DMS114 treated with DMSO at 0.1 percent for 48 hours (cell line): ENCODE results near the gene TGFB2.

Experiments used
- DNase-seq: peaks from one replicate; lab custom pipeline; 2025; ENCODE audit not compliant: unreplicated experiment; lab: John Stamatoyannopoulos, UW

The TGFB2 gene

DNA sequence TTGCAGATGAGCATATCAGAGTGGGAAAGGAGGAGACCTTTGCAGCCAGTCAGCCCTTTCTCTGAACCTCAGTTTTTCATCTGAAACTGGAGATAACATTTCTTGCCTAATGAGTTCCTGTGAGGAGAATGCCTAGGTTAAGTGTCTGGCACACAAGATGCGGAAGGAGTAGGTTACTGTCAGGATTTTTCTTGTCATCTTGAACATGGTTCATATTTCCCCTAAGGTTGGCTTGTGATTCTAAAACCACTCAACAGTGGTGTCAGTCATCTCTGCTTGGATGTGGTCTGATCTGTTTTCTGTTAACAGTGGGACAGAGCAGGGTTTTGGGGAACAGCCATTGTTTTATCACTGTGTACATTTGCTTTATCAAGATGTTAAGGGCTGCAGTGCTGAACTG lies 70.6 kb downstream of the TGFB2 start:
- no peak for DNase-seq

DNA sequence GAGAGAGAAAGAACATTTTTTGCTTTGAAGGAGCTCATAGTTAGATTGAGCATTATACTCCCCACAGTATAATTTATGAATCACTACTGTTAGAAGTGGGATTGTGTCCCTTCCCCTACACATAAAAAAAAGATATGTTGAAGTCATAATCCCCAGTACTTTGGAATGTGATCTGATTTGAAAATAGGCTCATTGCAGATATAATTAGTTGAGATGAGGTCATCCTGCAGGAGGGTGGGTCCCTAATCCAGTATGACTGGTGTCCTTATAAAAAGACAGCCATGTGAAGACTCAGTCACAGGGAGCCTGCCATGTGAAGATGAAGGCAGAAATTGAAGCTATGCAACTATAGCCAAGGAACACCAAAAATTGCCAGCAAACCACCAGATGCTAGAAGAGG lies 76.4 kb downstream of the TGFB2 start:
- no peak for DNase-seq

DNA sequence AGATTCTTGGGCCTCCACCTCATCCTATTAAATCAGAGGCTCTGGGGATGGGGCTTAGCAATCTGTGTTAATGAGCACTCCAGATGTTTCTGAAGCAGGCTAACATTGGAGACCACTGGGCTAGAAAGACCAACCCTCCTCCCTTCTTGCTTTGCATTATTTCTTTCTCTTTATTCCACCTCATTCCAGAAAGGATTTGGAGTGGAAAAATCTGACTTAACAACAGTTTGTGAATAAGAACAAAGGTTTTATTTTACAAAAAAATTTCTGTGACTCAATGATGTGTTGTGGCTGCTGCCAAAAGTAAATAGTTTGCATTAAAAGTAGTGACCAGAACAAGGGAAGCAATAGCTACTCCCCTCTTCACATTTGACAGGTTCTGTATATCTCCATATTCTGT lies 79.4 kb downstream of the TGFB2 start:
- DNase-seq, result no peak

DNA sequence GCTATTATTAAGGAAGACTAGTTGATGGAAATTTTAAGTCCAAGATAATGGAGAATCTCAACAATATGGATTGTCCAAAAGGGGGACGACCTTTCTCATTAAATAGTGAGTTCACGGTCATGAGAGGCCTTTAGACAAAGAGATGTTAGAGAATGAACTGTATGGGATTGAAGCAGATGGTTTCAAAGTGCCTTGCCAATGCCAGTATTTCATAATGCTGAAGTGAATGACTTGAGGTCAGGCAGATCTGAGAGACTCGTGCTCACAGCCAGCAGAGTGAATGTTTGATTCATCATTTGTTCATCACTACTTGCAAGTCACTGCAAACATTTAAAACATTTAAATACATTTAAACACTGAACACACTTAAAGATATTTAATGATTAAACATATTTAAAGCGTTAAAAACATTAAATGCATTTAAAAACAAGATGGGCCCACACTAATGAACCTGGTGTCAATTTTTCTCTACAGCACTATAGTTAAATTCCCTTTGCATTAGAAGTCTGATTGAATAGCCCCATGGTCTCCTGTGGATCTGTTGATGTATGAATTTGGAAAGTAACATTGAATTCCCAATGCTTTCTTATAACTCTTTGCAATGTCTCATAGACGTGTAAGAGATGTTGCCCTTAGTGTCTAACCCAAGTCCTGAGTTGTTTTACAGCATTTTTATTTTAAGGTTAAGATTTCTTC lies 80.7 kb downstream of the TGFB2 start:
- DNase-seq, result no peak

DNA sequence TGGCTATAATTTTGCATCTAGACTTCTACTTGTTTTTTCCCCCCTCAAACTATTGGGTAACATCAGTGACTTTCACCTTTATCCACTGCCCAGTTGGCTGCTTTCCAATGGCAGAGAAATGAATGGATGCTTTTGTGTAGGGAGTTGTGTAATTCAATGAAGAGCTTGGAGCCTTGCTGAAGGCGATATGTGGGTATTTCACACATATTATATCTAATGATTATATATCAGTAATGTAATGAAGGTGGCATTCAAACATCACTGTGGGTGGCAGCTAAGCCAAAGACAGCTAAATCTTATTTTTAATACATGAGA lies 81.2 kb downstream of the TGFB2 start:
- DNase-seq, result no peak

DNA sequence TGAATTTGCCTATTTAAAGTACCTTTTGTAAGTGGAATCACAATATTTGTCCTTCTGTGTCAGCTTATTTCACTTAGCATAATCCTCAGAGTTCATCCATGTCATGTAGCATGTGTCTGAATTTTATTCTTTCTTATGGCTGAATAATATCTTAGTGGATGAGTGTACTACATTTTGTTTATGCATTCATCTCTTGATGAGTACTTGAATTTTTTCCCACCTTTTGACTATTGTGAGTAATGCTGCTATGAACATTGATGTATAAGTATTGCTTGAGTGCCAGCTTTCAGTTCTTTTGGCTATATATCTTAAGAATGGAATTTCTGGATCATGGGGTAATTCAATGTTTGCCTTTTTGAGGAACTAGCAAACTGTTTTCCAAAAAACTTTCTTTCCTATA lies 84.2 kb downstream of the TGFB2 start:
- DNase-seq, result no peak

DNA sequence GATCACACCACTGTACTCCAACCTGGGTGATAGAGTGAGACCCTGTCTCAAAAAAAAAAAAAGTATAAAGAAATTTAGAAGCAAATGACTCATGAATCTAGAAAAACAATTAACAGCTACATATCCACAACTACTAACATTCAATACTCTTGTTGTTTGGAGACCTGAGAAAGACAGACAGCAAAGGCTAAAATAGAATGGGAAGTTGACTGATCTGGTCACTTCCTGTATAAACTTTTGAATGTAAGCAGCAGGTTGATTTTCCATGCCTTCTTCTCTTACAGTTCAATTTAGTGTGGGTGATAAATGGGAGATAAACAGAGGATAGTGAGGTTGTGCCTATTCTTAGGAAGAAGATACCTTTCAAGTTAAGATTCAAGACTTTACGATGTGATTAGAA lies 85.2 kb downstream of the TGFB2 start:
- DNase-seq, result no peak

DNA sequence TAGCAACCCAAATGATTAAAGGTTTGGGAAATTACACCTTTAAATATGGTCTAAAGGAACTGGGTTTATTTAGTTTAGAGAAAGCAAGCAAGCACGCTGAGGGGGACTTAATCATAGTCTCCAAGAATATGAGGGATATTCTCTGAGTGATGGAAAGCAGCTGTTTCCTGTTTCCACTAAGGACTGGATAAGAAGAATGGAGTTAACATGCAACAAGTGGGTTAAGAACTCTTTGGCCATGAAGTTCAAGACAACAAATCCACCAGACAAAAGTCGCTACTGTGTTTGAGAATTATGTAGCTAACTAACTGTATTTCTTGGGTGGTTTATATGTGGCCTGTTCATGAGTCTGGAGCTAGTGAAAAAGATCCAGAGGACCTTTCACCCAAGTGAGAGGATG lies 85.7 kb downstream of the TGFB2 start:
- DNase-seq, result no peak

- DNase-seq, result no peak
These were observed 86.3 kb downstream of the TGFB2 start for GRCh38 chr1:218431476-218431875.

- DNase-seq, result no peak
These were observed 88.6 kb downstream of the TGFB2 start for GRCh38 chr1:218433744-218434143.

DNA sequence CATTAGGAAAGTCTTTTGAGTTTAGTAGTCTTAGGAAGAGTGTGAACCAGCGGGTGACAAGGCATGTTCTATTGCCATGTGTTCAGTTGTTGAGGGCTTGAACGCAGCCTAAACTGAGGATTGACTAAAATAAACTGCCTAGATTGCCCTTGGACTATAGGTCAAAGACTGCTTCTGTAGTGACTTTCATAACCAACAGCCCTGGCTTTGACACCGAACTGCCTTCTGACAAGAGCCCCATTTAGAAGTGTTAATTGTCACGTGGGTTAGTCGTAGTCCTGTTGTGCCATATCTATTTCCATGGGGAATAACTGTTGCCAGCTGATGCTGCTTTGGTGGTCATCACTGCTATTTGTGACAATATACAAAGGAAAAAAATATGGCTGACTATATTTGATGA lies 90.4 kb downstream of the TGFB2 start:
- no peak for DNase-seq

- DNase-seq, result no peak
These were observed 91.2 kb downstream of the TGFB2 start for GRCh38 chr1:218436346-218436745.

DNA sequence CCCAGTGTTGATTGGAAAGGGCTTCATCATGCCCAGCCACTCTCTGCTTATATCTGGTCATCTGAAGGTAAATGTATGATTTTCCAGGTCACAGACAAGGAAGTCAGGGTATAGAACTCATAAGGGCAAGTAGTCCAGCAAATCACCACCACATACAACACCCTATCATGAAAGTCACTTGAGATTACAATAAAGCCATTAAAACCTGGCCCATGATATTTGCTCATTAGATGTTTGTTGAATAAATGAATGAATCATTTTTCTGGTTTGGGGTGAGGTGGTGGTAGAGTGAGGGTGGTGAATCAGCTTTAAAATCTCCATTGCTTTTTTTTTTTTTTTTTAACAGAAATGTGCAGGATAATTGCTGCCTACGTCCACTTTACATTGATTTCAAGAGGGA lies 91.9 kb downstream of the TGFB2 start:
- no peak for DNase-seq

GRCh38 chr1:218439541-218440295 lies 94.6 kb downstream of the TGFB2 start:
- DNase-seq, result no peak

DNA sequence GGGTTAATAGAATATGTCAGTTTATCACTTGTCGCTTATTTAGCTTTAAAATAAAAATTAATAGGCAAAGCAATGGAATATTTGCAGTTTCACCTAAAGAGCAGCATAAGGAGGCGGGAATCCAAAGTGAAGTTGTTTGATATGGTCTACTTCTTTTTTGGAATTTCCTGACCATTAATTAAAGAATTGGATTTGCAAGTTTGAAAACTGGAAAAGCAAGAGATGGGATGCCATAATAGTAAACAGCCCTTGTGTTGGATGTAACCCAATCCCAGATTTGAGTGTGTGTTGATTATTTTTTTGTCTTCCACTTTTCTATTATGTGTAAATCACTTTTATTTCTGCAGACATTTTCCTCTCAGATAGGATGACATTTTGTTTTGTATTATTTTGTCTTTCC lies 98.1 kb downstream of the TGFB2 start:
- no peak for DNase-seq

- DNase-seq, result no peak
These were observed 99.0 kb downstream of the TGFB2 start for GRCh38 chr1:218444173-218444572.

DNA sequence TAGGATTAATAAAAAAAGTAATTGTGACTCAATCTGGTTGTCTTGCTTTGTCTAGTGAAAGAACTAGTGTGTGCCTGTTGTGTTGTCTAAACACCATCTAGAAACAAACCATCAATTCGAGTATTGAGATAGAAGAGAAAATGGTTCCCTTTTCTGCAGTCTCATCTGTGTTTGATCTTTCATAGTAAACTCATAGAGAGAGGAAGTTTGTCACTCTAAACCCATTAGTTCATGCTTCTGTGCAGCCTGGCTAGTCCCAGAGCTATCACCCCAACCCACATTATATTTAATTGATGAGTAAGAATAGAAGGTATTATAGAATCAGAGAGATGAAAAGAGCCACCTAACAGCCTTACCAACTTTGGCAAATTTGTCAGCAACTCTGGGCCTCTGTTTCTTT lies 99.5 kb downstream of the TGFB2 start:
- no peak for DNase-seq

DNA sequence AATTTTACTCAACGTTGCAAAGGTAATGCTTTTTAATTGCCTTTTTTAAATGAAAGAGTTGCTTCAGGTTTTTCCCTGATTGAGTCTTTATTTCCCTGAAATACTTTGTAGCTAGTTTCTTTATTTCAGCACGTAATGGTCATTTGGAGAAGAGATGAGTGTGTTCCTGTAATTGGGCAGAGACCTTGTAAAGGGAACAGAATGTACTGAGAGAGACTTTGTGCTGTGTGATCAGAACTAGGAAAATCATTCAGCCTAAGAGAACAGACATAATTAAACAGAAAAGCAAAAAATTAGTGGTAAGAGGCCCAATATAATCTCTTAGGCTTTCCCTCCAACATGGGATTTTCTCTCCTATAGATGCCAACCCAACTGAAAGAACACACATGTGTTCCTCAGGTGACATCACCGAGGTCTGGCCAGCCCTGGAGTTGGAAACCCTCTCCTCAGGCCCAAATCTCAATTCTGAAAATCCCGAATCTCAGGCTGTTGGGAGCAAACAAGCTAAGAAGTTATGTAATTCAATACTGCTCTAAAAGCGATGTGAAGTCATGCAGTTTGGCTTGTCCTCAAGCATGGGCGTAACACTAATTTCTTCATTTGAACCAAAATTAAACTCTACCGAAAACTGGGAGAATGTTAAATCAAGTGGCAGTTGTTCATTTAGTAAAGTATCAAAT lies 102.0 kb downstream of the TGFB2 start:
- no peak for DNase-seq

DNA sequence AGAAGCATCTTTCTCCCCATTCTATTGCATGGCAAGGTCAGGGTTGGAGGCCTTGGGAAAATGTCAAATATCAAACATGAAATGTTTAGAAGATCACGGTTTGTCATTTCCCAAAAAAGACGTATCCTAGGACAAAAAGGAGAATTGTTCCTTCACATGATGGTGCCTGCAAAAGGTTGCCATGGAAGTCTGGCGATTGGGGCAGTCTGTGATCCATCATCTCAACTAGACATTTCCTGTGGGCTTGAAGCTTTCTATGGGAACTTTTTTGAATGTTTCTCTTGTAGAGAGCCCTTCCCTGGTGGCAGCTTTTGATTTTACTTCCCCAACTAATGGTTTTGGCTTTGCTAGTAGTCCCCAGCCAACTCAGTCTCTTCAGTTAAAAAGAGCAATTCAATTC lies 106.3 kb downstream of the TGFB2 start:
- no peak for DNase-seq

- DNase-seq, result no peak
These were observed 109.7 kb downstream of the TGFB2 start for GRCh38 chr1:218454700-218455282.

DNA sequence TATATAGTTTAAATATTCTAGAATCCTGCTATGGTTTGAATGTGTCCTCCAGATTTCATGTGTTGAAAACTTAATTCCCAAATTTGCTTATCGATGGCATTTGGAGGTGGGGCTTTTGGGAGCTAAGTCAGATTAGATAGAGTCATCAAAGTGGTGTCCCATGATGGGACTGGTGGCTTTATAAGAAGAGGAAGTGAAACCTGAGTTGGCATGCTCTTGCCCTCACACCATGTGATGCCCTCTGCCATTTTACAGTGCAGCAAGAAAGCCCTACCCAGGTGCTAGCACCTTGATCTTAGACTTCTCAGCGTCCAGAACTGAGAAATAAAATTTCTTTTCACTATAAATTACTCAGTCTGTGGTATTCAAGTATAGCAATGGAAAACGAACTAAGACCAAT lies 111.3 kb downstream of the TGFB2 start:
- no peak for DNase-seq

GRCh38 chr1:218459450-218459849 lies 114.3 kb downstream of the TGFB2 start:
- DNase-seq, result no peak
